Measurements from ENCODE around the gene SLC8A2. TPM values are rescaled to one million over a fixed set of nuclear protein-coding genes. Genes with fewer than 3 reads are reported as not detected.

The SLC8A2 gene
- total RNA-seq, 1 donor from 2014 or later = 40.1 TPM

DNA sequence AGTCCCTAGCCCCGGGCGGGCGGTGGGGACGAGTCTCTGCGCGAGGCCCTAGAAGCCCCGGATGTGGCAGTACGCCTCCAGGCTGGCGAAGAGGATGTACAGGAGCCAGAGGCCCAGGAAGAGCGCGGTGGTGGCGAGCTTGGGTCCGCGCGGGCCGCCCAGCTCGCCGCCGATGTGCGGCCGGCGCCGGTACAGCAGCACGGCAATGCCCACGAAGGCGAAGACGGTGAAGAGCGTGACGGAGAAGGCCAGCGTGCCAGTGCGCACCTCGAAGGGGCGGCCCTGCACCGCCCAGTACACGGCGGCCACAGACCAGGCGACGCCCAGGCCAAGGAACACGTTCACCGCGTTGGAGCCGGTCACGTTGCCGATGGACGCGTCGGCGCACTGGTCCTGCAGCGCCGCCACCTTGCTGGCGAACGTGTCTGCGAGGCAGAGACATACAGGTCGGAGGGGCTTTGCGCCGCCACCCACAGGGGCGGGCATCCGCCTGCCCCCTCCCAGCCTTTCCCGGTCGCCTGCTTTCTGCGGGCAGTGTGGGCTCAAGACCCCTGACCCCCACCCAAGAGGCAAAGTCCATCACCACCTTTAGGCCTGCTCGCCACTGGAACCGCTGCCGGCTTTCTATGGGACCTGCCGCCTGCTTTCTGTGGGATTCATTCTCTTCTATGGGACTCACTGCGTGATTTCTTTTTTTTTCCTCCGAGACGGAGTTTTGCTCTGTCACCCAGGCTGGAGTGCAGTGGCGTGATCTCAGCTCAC, 41.5 kb downstream of the SLC8A2 start:
- no peak for DNase-seq

DNA sequence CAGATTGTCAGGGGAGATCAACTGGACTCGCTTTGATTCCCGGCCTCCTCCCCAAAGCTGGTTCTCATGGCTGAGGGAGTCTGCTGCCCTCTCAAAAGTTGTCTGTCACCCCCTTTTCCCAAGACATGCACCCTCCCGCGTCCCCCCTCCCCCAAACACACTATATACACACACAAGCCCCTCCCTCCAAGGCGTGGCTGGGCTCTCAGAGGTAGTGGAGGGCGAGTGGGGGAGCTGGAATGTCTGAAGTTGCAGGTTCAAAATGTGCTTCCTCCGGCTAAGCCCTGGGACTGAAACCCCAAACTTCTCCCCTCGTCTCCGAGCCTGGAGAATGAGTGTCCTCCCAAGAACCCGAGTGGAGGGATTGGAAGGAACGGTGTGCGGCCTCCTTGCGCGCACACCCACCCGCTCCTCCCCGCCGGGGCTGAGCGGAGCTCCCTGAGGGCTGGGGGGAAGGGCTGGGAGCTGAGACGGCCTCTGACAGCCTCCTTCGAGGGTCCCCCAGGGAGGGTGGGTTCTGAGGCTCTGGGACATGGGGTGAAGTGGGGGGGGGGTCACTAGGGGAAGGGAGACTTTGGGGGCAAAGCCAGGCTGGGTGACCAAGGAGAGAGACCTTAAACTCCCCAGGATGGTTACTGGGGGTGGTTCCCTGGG, 42.4 kb downstream of the SLC8A2 start:
- no peak for DNase-seq

DNA sequence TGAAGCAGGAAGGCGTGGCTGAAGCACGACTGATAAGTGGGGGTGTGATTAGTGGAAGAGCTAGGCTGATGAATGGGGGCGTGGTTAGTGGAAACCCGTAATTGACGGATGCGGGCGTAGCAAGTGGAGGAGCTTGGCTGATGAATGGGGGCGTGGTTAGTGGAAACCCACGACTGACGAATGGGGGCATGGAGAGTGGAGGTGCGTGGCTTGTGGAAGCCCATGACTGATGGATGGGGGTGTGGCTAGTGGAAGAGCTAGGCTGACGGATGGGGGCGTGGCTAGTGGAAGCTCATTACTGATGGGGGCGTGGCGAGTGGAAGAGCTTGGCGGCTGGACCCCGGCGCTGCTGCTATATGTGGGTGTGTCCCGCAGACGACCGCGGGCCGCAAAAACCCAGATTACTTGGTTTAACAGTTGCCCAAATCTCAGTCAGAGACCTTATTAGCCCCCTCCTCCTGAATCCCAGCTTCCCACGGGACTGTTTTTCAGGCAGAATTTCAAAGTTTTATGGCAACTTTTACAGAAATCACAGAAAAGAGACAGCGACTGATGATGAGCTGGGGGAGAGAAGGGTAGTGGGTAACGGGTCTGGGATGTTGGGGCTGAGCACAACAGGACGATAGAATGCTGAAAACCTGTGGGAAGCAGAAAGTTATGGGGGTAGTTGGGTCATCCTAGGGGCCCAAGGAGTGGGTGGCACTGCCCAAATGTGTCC, 43.4 kb downstream of the SLC8A2 start:
- peak; percentile 84 for DNase-seq

DNA sequence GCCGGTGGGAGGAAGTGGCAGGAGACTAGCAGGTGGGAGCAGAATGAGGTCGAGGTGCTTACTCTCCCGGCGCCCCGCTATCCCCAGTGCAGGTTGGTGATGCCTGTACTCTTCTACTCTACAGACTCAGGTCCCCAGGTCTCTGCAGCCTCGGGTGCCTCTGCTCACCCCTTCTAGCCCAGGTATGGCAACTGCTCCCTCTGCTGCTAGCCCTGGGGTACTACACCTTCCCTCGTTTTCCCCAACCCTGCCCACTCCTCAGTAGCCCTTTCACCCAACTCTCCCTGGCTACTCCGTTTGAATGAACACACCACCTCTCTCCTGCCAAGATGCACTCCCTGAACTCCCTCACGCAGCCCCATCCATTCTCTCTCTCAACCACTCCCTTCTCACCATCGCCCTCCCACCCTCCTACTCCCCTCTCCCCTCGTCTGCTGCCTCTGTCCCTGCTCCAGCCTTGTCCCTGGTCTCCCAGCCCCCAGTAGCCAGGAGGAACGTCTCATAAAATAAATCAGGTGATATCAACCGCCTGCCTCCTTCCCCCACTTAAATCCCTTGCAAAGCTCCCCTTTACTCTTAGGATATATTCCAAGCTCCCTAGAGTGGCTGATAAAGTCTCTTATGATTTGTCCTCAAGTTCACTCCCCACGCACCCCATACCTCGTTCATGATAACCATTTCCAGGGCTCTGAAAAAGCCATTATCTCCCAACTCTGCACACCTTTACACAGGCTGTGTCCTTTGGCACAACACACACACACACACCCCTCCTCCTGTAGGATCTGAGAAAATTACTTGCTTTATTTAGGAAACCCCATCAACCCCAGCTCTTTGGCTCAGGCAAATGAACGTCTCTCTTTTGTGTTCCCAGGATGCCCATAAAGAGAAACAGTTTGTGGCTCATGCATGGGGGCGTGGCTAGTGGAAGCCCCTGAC, 44.2 kb downstream of the SLC8A2 start:
- no peak for DNase-seq

DNA sequence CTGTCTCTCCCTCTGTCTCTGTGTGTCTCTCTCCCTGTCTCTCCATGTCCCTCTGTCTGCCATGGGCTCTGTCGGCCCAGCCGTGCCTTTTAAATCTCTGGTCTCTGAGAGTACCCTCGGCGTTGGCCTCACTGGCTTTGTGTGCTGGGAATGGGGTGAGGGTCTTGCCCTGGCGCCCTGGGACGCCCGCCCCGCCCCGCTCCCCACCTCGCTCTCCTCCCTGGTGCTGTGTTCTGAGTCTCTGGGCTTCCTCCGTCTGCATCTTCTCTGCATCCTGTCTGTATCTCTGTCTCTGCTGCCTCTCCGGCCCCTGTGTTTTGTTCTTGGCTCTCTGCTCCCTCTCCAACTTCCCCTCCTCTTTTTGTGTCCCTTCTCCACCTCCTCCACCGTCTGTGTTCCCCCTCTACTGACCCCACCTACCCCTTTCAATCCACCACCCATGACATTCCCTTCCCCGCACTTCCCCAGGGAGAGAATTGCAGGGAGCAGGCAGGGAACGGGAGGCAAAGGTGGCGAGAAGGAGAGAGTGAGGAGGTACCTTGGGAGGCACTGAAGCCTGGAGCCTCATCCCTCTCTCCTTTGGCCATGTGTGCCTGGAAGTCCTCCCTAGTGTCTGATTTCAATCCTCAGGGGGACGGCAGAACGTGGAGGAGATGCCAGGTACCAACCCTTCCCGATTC, 48.4 kb downstream of the SLC8A2 start:
- no peak for DNase-seq

DNA sequence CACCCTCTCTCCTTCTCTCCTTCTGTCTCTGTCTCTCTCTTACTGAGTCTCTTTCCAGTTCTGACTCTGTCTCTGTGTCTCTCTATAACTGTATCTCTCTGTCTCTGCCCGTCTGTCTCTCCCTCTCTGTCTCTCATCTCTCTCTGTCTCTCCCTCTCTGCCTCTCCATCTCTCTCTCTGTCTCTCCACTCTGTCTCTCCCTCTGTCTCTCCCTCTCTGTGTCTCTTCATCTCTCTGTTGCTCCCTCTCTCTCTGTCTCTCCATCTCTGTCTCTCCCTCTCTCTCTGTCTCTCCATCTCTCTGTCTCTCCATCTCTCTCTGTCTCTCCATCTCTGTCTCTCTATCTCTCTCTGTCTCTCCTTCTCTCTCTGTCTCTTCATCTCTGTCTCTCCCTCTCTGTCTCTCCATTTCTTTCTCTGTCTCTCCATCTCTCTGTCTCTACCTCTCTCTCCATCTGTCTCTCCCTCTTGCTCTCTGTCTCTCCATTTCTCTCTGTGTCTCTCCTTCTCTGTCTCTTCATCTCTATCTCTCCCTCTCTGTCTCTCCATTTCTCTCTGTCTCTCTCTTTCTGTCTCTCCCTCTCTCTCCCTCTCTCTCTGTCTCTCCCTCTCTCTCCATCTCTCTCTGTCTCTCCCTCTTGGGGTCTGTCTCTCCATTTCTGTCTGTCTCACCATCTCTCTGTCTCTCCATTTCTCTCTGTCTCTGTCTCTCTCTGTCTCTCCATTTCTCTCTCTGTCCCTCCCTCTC, 49.1 kb downstream of the SLC8A2 start:
- no peak for DNase-seq

DNA sequence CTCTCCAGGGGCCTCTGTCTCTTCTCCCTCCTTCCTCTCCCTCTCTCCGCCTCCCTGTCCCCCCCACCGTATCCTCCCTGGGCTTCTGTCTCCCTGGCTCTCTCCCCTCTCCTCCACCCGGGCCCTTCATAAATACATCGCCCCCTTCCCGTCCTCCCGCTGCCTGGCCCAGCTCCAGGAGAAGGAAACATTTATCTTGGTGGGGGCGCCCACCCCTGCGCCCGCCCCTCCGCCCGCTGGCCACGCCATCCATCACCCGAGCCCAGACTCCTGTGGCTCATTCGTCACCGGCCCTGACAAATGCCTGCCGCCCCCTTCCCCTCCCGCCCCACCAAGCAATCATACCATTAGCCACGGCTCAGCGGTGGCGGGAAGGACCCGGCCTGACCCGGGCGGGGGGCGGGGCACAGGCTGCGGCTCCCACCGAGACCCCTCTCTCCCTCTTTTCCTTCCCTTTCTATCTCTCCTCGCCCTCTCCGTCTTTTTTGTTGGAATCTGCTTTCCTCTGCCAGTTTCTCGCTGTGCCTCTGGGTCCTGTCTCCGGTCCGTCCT, 49.8 kb downstream of the SLC8A2 start:
- no peak for DNase-seq

DNA sequence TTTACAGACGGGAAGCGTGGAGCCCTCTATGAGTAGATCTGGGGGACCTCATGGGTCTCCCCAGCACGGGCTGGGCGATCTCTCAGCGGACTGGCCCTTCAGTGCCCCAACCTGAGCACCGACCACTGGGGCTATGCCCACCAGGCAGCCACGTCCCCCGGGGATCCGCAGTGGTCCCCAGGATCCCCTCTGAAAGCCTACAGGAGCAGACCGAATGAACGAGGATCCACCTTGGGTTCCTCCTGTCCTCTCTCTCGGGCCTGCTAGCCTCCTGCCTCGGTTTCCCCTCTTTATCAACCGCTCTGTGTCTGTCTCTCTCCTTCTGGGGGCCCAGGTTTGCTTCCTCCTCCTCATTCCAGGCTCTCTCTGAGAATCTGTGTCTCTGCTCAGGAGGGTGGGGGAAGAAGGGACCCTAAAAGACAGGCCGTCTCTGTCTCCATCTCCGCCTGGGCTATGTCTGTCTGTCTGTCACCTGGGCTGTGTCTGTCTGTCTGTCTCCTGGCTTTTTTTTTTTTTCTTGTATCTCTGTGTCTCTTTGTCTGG, 50.4 kb downstream of the SLC8A2 start:
- DNase-seq = no peak

DNA sequence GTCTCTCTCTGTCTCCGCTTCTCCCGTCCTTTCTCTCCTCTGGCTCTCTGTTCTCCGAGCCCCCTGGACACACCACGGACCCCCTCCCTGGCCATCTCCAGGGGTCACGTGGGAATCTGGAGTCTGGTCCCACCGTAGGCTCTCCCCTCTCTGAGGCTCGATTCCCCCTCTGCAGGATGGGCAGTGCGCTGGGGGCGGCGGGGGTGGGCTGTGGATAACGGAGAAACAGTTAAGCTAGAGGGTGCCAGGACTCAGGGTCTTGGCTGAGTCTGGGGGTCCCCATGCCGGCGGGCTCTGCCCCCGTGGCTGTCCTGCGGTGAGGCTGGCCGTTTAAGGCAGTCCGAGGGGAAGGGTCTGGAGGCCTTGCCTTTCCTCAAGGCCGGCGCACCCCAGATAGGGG, 51.9 kb downstream of the SLC8A2 start:
- no peak for DNase-seq

DNA sequence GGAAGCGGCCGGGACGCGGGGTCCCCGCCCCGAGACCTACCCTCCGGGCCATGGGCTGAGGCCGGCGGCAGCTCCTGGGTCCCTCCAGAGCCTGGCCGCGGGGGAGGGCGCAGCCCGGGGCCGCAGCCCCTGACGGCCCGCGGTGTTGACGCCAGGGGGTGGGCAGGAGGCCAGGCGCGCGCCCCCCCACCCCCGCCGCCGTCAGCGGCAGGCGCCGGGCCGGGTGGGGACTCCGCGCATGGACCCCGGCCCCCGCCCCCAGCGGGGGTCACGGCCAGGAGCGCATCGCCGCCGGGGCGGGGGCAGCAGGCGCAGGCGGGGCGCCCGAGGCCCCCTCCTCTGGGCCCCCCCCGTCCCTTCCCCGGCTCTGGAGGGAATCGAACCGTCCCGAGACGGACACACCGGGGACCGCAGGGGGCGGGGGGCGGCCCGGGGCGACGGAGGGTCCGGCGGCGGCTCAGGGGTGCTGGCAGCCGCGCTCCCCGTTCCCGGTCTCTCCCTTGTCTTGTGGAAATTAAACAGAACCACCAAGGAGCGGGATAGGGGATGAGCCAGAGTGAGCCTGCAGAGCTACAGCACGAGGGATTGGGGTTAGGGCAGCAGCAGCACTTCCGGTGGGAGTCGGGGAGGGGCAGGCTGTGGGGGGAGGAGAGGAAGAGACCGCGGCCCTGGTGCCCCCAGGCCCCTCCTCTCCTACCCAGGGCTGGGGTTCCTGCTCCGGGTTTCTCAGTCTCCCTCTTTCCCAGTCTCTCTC, 52.5 kb downstream of the SLC8A2 start, which contains the start of gene MEIS3:
MEIS3 (minus strand) TSS at position 498 of the 754 bp plus-strand sequence; CDS start at position 52, 446 bp downstream.
- no peak for DNase-seq

DNA sequence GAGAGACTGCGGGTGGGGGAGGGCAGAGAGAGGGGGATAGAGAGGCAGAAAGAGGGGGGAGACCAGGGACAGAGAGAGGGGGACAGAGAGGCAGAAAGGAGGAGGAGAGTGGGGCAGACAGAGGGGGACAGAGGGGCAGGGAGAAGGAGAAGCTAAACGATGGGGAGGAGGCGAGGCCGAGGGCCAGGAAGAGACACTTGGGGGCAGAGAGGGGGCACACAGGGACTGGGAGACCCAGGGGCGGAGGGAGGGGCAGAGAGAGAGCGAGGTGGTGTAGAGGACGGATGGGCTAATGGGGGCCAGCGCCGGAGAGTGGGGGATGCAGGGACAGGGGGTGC, 53.0 kb downstream of the SLC8A2 start:
- no peak for DNase-seq

DNA sequence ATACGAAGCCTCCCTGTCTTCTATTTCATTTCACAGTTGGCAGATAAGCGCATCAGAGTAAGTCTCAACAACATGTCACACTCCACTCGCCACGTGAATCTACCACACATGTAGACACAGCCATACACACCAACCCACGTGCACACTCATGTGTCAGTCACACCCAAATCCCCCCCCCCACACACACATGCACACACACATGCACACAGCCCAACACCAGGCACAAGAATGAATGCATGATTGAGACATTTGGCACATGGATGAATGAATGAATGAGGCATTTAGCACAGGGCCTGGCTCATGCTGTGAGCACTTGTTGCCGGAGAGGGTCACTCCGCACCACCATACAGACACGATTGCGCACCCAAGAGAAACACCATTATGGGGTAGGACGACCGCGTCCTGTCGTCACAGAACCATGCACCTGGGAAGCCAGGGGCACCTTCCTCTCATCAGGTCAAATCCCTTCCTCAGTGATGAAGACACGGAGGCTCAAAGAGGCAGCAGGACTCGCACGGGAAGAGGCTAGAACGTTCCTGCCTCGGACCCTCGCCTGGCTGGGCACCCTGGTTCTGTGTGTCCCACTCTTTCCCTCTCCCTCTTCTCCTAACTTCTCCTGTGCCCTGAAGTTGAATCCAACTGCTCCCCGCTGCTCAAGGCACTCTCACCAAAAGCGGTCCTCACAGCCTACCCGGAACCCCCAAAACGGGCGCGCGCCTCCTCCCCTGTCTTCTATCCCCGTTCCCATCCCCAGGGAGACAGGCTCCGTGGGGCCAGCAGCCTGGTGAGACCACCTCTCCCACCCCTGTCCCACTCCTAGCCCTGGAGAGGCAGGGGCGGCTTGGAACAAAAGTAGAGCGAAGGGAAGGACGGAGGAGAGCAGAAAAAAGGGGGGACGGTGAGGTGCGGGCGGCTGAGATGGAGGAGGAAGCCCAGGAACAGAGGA, 53.7 kb downstream of the SLC8A2 start:
- no peak for DNase-seq

DNA sequence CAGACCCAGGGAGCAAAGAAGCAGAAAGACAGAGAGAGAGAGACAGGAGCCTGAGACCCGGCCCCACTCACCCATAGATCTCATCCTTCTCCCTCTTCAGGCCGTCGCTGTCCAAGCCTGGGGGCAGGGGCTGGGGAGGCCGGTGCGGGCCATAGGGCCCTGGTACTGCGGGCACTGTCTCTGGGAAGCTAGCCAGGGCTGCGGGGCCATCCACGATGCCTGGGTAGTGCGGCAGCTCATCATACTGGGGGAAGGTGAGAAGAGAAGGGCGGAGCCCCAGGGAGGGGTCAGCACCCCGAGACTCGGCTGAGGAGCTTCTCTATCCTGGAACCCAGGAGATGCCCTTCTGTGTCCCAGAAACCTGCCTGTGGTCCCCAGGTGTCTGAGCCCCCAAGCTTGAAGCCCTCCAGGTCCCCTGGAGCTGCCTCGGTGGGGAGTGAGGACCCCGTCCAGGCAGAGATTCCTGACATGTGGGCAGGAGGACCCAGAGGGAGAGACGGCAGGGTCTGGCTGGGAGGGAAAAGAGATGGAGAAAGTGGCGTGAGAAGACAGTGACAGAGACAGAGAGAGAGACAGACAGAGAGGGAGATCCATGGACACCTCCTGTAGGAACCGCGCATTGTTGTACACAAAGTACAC, 54.5 kb downstream of the SLC8A2 start:
- DNase-seq = no peak

DNA sequence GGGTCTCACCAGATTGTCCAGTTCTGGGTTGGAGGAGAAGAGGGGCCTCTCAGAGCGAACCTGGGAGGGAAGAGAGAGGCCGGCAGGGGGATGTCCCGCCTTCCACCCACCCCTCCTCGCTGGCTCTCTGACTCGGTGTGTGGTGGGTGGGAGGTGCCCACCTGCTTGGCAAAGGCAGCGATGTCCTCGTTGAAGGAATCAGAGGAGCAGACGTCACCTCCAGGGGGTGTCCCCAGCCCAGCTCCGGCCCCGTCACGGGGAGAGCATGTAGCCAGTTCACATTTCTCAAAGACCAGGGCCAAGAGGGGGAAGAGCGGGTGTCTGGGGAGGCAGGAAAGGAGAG, 55.1 kb downstream of the SLC8A2 start:
- DNase-seq = no peak

DNA sequence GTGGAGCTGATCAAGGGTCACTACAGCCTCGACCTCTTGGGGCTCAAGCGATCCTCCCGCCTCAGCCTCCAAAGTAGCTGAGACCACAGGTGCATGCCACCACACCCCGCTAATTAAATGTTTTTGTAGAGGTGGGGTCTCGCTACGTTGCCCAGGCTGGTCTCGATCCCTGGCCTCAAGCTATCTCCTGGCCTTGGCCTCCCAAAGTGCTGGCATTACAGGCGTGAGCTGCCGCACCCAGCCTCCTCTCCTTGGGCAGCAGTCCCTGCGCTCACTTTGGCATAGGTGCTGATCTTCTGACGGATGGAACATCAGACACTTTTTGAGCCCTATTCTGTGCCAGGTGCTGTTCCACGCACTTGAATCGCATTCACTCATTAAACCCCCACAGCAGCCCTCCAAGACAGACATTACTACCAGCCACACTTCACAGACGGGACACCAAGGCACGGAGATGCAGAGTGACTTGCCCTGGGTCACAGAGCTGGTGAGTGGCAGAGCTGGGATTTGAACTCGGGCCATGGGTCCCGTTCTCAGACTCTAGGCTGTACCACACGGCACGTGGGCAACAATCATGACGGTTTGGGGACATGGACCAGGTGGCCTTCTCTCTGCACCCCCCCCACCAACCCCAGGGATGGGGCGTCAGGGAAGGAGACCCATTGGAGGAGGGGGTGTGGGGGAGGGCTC, 55.6 kb downstream of the SLC8A2 start:
- no peak for DNase-seq

DNA sequence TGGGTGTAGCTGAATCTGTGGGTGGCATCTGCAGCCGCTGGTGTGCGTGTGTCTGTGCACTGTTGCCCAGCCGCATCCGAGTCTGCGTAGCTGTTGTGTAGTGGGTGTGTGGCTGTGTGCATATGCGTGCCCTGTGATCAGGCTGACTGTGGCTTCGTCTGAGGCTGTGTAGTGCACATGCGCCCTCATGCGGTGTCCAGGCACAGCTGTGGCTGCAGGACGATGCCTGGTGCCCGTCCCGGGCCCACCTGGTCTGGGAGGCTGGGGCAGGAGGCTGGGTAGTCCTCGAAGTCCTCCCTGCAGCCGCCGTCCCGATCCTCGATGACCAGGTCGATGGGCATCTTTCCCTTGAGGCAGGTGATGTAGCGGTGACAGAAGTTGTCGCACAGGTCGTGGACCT, 57.2 kb downstream of the SLC8A2 start:
- peak; percentile 51 for DNase-seq

DNA sequence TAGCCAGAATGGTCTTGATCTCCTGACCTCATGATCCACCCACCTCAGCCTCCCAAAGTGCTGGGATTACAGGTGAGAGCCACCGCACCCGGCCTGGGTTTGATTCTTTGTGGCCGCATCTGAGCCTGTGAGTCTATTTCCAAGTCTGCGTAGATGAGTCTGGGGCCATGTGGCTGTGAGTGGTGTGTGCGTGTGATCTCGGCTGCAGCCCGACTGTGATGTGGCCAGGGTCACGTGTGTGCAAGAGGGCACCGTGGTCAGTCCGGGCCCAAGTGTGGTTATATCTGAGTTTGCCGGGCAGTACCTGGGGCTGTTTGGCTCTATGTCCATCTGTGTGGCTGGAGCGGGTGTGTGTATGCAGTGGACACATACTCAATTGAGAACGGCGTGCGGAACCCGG, 57.8 kb downstream of the SLC8A2 start:
- DNase-seq = no peak
